ENCODE measurements around the gene DCAF4.

DCAF4 gene

DNA sequence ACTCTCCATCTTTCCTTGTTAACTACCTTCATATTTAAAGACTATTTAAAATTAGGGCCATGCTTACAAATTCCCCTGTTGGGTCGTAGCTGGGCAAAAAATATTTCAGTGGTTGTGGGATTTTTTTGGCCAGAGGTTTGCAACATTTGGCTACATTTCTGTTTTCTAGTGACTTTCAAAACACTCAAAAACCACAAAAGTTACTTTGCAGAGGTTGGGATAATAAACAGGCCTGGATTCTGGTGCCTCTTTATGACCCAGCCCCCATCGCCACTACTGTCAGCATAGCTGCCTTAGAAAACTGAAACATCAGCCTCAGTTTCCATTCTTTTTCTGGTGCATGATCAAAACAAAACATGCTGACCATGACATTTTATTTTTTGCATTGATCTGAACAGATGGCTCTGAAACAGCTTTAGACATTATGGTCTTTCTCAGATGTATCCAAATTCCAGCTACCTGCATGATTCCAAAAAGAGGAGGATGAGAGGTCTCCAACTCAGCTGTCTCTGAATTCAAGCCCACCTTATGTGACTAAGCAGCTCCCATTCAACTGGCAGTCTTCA lies 37.5 kb upstream of the DCAF4 start:
- H3K4me3 ChIP-seq (replicated peaks; ENCODE audit: low read depth, low read length): no peak overlapping the region
- no peak for DNase-seq (ENCODE audit: low read depth)
- TF ChIP-seq, protein P1, sequence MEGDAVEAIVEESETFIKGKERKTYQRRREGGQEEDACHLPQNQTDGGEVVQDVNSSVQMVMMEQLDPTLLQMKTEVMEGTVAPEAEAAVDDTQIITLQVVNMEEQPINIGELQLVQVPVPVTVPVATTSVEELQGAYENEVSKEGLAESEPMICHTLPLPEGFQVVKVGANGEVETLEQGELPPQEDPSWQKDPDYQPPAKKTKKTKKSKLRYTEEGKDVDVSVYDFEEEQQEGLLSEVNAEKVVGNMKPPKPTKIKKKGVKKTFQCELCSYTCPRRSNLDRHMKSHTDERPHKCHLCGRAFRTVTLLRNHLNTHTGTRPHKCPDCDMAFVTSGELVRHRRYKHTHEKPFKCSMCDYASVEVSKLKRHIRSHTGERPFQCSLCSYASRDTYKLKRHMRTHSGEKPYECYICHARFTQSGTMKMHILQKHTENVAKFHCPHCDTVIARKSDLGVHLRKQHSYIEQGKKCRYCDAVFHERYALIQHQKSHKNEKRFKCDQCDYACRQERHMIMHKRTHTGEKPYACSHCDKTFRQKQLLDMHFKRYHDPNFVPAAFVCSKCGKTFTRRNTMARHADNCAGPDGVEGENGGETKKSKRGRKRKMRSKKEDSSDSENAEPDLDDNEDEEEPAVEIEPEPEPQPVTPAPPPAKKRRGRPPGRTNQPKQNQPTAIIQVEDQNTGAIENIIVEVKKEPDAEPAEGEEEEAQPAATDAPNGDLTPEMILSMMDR (IDR thresholded peaks at IDR 0.05; ENCODE audit: low read length, missing control alignments): no peak

DNA sequence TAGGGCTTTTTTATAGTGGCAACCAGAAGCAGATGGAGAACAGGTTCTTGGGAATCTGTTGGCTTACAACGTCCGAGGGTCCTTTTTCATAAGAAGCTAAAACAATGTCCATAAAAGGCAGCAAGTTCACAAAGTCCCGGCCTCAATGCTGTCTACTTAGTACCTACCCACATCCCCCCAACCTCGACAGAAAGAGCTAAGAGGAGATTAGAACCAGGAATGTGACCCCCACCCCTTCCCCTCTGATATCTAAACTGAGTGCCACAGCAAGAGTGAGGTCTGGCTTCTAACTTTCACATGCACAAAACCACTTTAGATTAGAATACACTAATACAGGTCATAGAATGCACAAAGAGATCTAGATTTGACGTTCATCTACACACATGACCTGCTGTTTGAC lies 36.9 kb upstream of the DCAF4 start:
- TF ChIP-seq, protein P1 (IDR thresholded peaks at IDR 0.05; ENCODE audit: low read length, missing control alignments): no peak
- DNase-seq (ENCODE audit: low read depth): no peak
- H3K4me3 ChIP-seq (replicated peaks; ENCODE audit: low read depth, low read length): no peak overlapping the region

DNA sequence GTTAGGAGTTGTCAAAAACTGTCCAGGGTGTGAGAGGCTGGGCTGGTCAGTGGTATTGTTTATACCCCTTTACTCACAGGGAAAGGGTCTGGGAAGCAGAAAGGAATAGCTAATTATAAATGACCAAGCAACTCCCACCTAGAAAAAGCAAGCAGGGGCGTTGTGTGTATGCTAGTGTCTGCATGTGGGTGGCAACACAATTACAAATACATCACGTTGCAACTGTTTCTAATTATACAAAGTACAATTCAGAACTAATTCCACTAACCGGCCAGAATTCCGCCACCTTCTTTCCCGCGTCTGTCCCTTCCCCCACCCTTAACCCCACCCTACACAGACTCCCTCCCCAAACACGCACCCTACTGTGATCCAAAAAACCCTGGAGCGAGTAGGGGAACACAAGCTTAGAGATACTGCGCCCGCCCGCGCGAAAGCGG lies 34.6 kb upstream of the DCAF4 start:
- H3K4me3 ChIP-seq (replicated peaks; ENCODE audit: low read depth, low read length): peak overlapping the region; percentile 83
- DNase-seq (ENCODE audit: low read depth): no peak
- TF ChIP-seq, protein P1 (IDR thresholded peaks at IDR 0.05; ENCODE audit: low read length, missing control alignments): no peak

DNA sequence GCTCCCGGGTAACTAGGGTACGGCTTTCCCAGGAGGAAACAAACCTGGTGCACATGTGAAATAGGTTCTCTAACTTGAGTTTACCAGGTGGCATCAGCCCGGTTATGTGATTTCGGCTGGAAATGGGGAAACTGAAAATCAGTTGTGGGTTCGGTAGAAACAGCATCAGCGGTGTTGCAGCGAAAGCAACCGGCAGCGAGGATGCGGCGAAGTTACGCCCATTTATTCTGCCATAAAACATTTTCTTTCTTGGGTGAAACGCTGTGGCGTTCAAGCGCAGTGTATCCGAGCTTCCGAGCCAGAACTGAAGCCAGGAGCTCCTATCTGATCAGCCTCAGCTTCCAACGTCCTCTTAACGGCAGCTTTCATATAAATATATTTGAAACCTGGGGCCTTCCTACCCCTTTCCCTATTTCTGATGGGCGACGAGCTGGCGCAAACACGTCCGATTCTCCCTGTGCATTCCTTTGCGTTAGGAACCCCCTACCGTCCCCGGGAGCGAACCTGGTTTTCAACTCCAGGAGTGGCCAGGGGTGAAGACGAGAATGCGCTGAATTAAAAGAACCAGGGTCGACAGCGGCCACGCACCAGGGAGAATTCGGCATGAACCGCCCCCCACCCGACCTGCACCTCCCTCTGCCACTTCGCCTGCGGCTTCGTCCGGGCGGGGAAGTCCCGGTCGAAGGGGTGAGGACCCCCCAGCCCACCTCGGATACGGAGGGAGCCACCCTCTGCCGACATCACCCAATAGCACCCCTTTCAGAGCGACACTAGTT lies 34.0 kb upstream of the DCAF4 start:
- TF ChIP-seq, protein P1 (IDR thresholded peaks at IDR 0.05; ENCODE audit: low read length, missing control alignments): no peak
- H3K4me3 ChIP-seq (replicated peaks; ENCODE audit: low read depth, low read length): peak overlapping the region; percentile 83
- DNase-seq (ENCODE audit: low read depth): peak; percentile 46

DNA sequence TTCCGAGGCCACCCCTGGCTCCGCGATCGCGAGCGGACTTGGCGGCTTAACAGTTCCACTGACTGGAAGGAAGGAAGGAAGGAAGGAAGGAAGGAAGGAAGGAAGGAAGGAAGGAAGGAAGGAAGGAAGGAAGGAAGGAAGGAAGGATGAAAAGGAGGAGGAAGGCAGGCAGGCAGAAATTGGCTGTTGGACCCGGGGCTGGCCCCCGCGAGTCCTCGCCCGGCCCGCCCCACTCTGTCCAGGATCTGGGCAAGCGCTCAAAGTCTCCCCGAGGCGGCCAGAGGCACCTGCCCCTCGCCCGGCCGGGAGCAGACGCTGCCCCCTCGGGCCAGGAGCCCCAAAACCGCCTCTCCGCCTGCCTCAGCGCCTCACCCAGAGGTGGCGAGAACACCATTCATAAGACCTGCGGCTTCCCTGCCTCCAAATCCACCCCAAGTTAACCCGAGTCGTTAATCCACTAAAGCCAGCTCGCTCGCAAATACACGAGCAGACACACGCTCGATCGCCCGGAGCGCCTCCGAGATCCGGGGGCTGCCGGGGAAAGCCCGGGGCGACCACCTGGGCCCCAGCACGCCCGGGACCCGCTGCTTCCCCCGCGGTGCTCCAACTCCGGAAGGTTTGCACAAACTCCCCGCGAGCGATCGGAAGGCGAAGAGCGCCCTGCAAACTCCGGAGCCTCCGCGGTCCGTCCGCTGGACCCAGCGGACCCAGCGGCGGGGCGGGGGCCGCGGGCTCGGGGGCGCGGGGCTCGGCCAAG lies 33.2 kb upstream of the DCAF4 start:
- H3K4me3 ChIP-seq (replicated peaks; ENCODE audit: low read depth, low read length): peak overlapping the region; percentile 83
- TF ChIP-seq, protein P1 (IDR thresholded peaks at IDR 0.05; ENCODE audit: low read length, missing control alignments): no peak
- no peak for DNase-seq (ENCODE audit: low read depth)

DNA sequence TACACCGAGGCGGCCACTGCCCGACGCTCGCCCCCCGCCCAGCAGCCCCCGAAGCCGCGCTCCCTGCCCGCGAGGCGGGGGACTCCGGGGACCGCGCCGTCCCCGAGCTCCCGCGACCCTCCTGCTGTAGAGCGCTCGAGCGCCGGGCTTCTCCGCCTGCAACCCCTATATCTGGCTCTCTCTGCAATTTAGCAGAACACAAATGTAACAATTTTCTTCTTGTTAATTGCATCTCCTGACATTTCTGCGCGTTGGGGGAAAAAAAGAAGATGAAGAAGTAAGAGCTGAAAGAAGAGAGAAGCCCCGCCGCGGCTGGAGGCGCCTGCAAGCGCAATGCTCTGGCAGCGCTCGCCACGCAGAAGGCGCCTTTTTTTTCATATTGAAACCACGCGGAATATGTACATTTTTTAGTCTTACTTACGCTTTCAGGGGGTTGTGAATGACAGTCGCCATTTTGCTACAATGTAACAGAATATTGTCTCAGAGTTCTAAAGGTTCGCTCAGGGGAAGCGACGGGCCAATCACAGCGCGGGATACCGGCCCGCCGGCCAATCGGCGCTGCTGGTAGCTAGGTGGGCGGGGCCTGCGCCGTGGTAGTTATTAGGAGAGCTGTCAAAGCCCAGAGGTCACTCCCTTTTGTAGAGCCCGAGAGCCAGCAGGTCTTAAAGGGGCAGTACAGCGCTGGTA lies 32.5 kb upstream of the DCAF4 start, which contains the start of gene DPF3:
DPF3 (minus strand) TSS at position 466 of the 687 bp plus-strand sequence; CDS start at position 453, 13 bp downstream.
- DNase-seq (ENCODE audit: low read depth): peak; percentile 97
- H3K4me3 ChIP-seq (replicated peaks; ENCODE audit: low read depth, low read length): peak within 1 kb of the TSS; percentile 83
- TF ChIP-seq, protein P1 (IDR thresholded peaks at IDR 0.05; ENCODE audit: low read length, missing control alignments): no peak

All from fibroblast of pulmonary artery (primary cell).